GM08714 (cell line): ENCODE results near the gene BAIAP2L2.
"Not testable (repeated sequence)": the region's sequence is repeated elsewhere in the genome, so short reads cannot be mapped to it uniquely, and the experiment has no call there.

Experiments used
- H3K4me3 ChIP-seq: fragments of 200-500 bp; sonication (Bioruptor generic); 2 replicates; pipeline ENCODE4 v1.5.1; 2014; ENCODE audit warnings: mild to moderate bottlenecking, low read length, inconsistent platforms
- ZNF274 ChIP-seq: IDR thresholded peaks from 2 replicates; pipeline ENCODE4 v1.6.1; 2012; ENCODE audit warnings: mild to moderate bottlenecking, low read depth, low read length

Gene BAIAP2L2

GRCh38 chr22:38110008-38110862 is at the start of gene BAIAP2L2:
BAIAP2L2 (minus strand) TSS chr22:38110684; CDS start chr22:38110525, 159 bp downstream.
- TF ChIP-seq ZNF274 = no peak
- no peak within 1 kb of the TSS for H3K4me3 ChIP-seq

- no peak for TF ChIP-seq ZNF274
- H3K4me3 ChIP-seq = no peak overlapping the region
These were observed 45.2 kb upstream of the BAIAP2L2 start for GRCh38 chr22:38155703-38156102.

- not testable (repeated sequence) for H3K4me3 ChIP-seq
These were observed 44.1 kb upstream of the BAIAP2L2 start for GRCh38 chr22:38154563-38154915.

- no peak for TF ChIP-seq ZNF274
These were observed 43.5 kb upstream of the BAIAP2L2 start for GRCh38 chr22:38153821-38154562.

GRCh38 chr22:38151126-38151500 is 40.6 kb upstream of the BAIAP2L2 start:
- no peak for TF ChIP-seq ZNF274
- no peak overlapping the region for H3K4me3 ChIP-seq

More at GRCh38 chr22:38153821-38154562, 43.5 kb upstream of the BAIAP2L2 start:
- H3K4me3 ChIP-seq = no peak overlapping the region

- no peak overlapping the region for H3K4me3 ChIP-seq
- no peak for TF ChIP-seq ZNF274
These were observed 37.8 kb upstream of the BAIAP2L2 start for GRCh38 chr22:38148245-38148644.

GRCh38 chr22:38146166-38146565 is 35.7 kb upstream of the BAIAP2L2 start:
- H3K4me3 ChIP-seq = not testable (repeated sequence)

GRCh38 chr22:38144025-38144405 is 33.5 kb upstream of the BAIAP2L2 start:
- no peak for TF ChIP-seq ZNF274
- no peak overlapping the region for H3K4me3 ChIP-seq

- TF ChIP-seq ZNF274 = no peak
- H3K4me3 ChIP-seq = no peak overlapping the region
These were observed 32.1 kb upstream of the BAIAP2L2 start for GRCh38 chr22:38142606-38143005.

- no peak for TF ChIP-seq ZNF274
- no peak overlapping the region for H3K4me3 ChIP-seq
These were observed 30.9 kb upstream of the BAIAP2L2 start for GRCh38 chr22:38141217-38141973.

GRCh38 chr22:38139901-38140300 is 29.4 kb upstream of the BAIAP2L2 start:
- H3K4me3 ChIP-seq = no peak overlapping the region
- TF ChIP-seq ZNF274 = no peak

- TF ChIP-seq ZNF274 = no peak
- no peak overlapping the region for H3K4me3 ChIP-seq
These were observed 28.5 kb upstream of the BAIAP2L2 start for GRCh38 chr22:38138961-38139360.

- no peak overlapping the region for H3K4me3 ChIP-seq
- no peak for TF ChIP-seq ZNF274
These were observed 27.6 kb upstream of the BAIAP2L2 start for GRCh38 chr22:38137876-38138687.

- no peak for TF ChIP-seq ZNF274
- H3K4me3 ChIP-seq = no peak overlapping the region
These were observed 26.1 kb upstream of the BAIAP2L2 start for GRCh38 chr22:38136607-38137006.
